Keratinocyte (primary cell): ENCODE data around the gene MIEF2.

Experiments
- EZH2 ChIP-seq: IDR thresholded peaks from one replicate; pipeline ENCODE4 v1.6.1; 2012; ENCODE audit warnings: inconsistent platforms, mild to moderate bottlenecking, low read length, moderate library complexity
- TF ChIP-seq, protein P1 (sequence below), 3 experiments: IDR thresholded peaks in 1 of 3; conservative IDR thresholded peaks in 1 of 3; optimal IDR thresholded peaks in 1 of 3; 2 replicates in 2 of 3; 3 replicates in 1 of 3; pipeline versions ENCODE3 to v1.5.1; 2011; ENCODE audit warnings: low read length in 3 of 3, mild to moderate bottlenecking in 3 of 3, moderate library complexity in 2 of 3, control low read depth in 1 of 3, inconsistent platforms in 1 of 3; ENCODE audit not compliant: insufficient read depth in 2 of 3; ENCODE audit errors: extremely low read depth in 1 of 3

DNA sequence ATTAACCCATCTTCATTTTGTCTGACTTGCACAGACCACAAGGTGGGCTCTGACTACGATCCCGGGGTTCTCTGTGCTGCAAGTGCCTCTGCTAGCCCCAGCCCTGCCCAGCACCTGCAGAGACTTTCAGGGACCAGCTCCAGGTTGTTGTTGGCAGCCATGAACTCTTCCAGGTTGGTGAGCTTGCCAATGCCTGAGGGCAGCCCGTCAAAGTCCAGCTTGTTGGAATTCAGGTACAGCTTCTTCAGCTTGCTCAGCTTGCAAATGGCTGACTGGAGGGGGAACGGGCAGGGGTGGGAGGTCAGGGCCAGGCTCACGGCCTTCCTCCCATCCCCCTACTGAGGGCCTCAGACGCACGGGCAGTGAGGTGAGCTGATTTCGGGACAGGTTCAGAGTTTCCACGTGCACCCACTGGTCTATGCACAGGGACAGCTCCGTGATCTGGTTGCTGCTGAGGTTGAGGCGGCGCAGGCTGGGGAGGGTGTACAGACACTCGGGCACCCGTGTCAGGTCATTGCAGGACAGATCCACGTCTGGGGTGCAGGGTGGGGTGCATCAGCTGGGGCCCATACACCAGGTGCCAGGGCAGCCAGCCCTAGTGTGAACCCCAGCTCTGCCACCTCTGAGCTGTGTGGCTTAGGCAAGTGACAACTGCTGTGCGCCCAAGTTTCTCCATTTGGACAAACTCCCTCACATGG lies 7.1 kb upstream of the MIEF2 start:
- TF ChIP-seq, protein P1, sequence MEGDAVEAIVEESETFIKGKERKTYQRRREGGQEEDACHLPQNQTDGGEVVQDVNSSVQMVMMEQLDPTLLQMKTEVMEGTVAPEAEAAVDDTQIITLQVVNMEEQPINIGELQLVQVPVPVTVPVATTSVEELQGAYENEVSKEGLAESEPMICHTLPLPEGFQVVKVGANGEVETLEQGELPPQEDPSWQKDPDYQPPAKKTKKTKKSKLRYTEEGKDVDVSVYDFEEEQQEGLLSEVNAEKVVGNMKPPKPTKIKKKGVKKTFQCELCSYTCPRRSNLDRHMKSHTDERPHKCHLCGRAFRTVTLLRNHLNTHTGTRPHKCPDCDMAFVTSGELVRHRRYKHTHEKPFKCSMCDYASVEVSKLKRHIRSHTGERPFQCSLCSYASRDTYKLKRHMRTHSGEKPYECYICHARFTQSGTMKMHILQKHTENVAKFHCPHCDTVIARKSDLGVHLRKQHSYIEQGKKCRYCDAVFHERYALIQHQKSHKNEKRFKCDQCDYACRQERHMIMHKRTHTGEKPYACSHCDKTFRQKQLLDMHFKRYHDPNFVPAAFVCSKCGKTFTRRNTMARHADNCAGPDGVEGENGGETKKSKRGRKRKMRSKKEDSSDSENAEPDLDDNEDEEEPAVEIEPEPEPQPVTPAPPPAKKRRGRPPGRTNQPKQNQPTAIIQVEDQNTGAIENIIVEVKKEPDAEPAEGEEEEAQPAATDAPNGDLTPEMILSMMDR (optimal IDR thresholded peaks at IDR 0.05 in 1 of 3, IDR thresholded peaks at IDR 0.05 in 1 of 3, conservative IDR thresholded peaks at IDR 0.05 in 1 of 3; ENCODE audit: extremely low read depth in 1 of 3, insufficient read depth in 2 of 3, low read length in 3 of 3): no peak
- TF ChIP-seq EZH2: no peak
